ENCODE measurements around the gene ABHD17C.
A peak's percentile ranks its signal among the peaks of the same experiment; 100 is the strongest.

GRCh38 chr15:80660119-80660518 lies 35.0 kb upstream of the ABHD17C start:
- TF ChIP-seq CTCF (IDR thresholded peaks at IDR 0.05) (peak in 1 of 5 experiments; percentile 12), POLR2A (IDR thresholded peaks at IDR 0.05) (no peak), EP300 (IDR thresholded peaks at IDR 0.05) (no peak)

Data from tibial nerve (tissue), 4 donors.